Measurements from ENCODE around the gene CYB561D1. TPM values are rescaled to one million over a fixed set of nuclear protein-coding genes. Genes with fewer than 3 reads are reported as not detected.

CYB561D1 gene
- total RNA-seq, 1 donor from 2014 or later: 7.8 TPM

DNA sequence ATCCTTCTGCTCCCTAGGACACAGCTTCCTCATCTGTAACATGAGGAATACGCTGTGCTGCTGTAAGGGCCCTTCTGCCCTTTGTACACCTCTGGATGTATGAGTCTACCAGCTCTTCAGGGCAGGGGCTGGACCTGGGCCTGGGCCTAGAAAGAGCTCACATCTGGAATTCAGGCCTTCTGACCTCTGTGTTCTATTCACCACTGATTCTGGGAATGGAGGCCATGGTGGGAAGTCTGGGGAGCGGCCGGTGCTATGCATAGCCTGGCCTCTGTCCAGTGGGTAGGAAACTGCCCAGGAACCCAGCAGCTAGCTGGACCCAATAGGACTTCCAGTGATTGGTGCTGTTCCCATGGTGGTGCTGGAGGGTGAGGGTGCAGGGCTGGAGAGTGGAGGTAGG is 34.8 kb downstream of the CYB561D1 start:
- TF ChIP-seq, protein P1, sequence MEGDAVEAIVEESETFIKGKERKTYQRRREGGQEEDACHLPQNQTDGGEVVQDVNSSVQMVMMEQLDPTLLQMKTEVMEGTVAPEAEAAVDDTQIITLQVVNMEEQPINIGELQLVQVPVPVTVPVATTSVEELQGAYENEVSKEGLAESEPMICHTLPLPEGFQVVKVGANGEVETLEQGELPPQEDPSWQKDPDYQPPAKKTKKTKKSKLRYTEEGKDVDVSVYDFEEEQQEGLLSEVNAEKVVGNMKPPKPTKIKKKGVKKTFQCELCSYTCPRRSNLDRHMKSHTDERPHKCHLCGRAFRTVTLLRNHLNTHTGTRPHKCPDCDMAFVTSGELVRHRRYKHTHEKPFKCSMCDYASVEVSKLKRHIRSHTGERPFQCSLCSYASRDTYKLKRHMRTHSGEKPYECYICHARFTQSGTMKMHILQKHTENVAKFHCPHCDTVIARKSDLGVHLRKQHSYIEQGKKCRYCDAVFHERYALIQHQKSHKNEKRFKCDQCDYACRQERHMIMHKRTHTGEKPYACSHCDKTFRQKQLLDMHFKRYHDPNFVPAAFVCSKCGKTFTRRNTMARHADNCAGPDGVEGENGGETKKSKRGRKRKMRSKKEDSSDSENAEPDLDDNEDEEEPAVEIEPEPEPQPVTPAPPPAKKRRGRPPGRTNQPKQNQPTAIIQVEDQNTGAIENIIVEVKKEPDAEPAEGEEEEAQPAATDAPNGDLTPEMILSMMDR (conservative IDR thresholded peaks at IDR 0.05): no peak
- H3K4me1 Mint-ChIP-seq: peaks cover 28% of the 10 kb centered on the region
- no peaks in the 10 kb centered on the region for H3K36me3 Mint-ChIP-seq (ENCODE audit: low read depth)
- H3K4me3 Mint-ChIP-seq: no peak overlapping the region
- no peak overlapping the region for H3K27ac Mint-ChIP-seq (ENCODE audit: unreplicated experiment)
- no peaks in the 10 kb centered on the region for H3K9me3 Mint-ChIP-seq
- DNase-seq (ENCODE audit: low read depth, low spot score): no peak
- H3K27me3 Mint-ChIP-seq (ENCODE audit: low read depth): peaks cover 10% of the 10 kb centered on the region

DNA sequence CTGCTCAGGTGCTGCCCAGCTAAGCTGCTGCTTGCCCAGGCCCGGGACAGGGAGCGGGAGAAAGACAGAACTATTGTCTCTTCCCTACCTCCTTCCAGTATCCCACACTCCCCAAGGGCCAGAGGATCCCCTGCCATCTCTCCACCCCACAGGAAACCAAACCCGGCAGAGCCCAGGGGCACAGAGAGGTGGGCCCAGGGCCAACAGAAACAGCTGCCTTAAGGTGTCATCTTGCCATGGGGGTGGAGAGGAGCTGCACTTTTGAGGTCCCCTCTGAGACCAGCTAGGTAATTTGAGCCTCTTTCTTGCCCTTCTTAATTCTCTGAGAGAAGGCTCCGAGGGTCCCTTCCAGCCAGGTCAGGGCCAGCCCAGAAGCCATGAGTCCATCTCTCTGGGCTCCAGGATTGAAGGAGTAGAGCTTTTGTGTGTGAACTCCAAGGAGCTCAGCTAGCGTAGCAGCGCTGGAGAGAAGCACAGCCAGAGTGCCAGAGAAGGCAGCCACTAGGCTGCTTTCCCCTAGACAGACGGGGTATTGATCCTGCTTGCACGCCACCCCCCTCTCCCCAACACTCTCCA is 36.1 kb downstream of the CYB561D1 start:
- peak overlapping the region; percentile 43 for H3K27ac Mint-ChIP-seq (ENCODE audit: unreplicated experiment)
- H3K36me3 Mint-ChIP-seq (ENCODE audit: low read depth): no peaks in the 10 kb centered on the region
- peaks cover 28% of the 10 kb centered on the region for H3K4me1 Mint-ChIP-seq
- peaks cover 10% of the 10 kb centered on the region for H3K27me3 Mint-ChIP-seq (ENCODE audit: low read depth)
- H3K4me3 Mint-ChIP-seq: no peak overlapping the region
- H3K9me3 Mint-ChIP-seq: no peaks in the 10 kb centered on the region
- TF ChIP-seq, protein P1 (conservative IDR thresholded peaks at IDR 0.05): no peak
- DNase-seq (ENCODE audit: low read depth, low spot score): no peak

DNA sequence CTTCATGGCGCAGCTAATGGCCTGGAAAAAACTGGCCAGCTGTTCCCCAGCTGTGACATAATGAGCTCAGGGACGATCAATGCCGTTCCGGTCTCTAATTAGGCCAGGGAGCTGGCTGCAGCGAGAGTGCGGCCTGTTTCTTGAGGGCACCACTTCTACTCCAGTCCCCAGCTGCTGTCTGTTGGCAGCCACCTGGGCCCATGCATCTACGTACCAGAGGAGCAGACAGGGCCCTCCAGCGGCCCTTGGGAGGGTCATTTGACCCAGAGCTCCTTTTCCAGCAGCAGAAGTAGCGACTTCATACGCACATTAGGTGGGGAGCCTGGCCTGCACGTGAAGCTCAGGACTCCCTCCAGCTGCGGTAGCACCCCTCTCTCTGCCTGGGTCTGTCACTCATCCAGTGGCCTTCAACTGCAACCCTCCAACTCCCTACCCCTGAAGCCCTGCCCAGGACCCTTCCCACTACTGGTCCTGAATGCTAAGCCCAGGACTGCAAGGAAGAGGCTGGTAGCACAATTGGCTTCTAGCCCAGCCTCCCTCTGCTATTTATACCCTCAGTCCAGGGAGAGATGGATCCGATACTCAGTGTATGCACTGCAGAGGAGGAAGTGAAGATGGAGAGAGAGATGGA is 36.7 kb downstream of the CYB561D1 start:
- no peak overlapping the region for H3K4me3 Mint-ChIP-seq
- no peak overlapping the region for H3K27ac Mint-ChIP-seq (ENCODE audit: unreplicated experiment)
- H3K4me1 Mint-ChIP-seq: peaks cover 28% of the 10 kb centered on the region
- no peaks in the 10 kb centered on the region for H3K36me3 Mint-ChIP-seq (ENCODE audit: low read depth)
- H3K27me3 Mint-ChIP-seq (ENCODE audit: low read depth): peaks cover 10% of the 10 kb centered on the region
- no peaks in the 10 kb centered on the region for H3K9me3 Mint-ChIP-seq
- no peak for DNase-seq (ENCODE audit: low read depth, low spot score)
- TF ChIP-seq, protein P1 (conservative IDR thresholded peaks at IDR 0.05): no peak

DNA sequence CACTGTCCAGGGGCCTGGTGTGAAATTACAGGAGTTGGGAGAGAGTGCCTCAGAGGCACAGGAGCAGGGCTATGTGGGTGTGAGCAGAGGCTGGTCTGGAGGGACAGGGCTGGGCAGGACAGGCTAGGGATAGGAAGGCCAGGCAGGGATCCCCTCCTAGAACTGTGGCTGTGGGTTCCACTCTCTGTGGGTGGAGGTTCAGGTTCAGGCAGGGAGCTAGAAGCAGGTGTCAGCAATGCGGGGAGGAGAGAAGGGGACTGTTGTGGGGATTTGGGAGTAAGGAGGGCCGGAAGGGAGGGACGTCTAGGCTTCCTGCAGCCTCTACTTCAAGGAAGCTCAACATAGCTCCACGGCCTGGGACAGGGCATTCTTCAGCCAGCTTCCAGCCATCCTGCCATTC is 37.5 kb downstream of the CYB561D1 start:
- TF ChIP-seq, protein P1 (conservative IDR thresholded peaks at IDR 0.05): no peak
- DNase-seq (ENCODE audit: low read depth, low spot score): no peak
- Mint-ChIP-seq H3K9me3 (no peaks in the 10 kb centered on the region), H3K4me1 (peaks cover 28% of the 10 kb centered on the region), H3K27me3 (ENCODE audit: low read depth) (peaks cover 3% of the 10 kb centered on the region), H3K27ac (ENCODE audit: unreplicated experiment) (peak overlapping the region; percentile 21), H3K36me3 (ENCODE audit: low read depth) (no peaks in the 10 kb centered on the region), H3K4me3 (no peak overlapping the region)

DNA sequence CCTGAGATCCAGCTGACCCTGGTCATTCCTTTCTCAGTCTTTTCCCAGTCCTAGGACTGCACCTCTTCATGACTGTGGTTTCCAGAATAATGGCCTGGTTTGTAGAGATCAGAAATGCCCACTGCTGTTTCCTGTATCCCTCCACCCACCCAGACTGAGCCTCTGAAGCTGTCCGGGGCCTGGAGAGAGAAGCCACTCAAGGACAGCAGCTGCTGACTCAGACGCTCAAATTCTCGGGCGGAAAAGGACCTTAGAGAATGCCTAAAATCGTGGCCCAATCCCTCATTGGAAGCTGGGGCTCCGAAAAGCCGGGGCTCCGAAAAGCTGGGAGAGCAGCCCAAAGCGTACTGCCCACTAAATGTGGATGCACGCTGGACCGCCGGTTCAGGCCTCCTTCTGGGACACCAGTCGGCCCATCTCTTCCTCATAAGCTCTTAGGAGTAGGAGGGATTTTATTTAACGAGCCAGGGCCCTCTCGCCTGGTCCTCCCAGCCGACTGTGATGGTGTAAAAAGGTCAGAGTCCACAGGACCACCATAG is 38.0 kb downstream of the CYB561D1 start:
- no peaks in the 10 kb centered on the region for H3K36me3 Mint-ChIP-seq (ENCODE audit: low read depth)
- no peak overlapping the region for H3K4me3 Mint-ChIP-seq
- H3K27ac Mint-ChIP-seq (ENCODE audit: unreplicated experiment): peak overlapping the region; percentile 93
- TF ChIP-seq, protein P1 (conservative IDR thresholded peaks at IDR 0.05): no peak
- H3K27me3 Mint-ChIP-seq (ENCODE audit: low read depth): peaks cover 2% of the 10 kb centered on the region
- DNase-seq (ENCODE audit: low read depth, low spot score): no peak
- no peaks in the 10 kb centered on the region for H3K9me3 Mint-ChIP-seq
- H3K4me1 Mint-ChIP-seq: peaks cover 28% of the 10 kb centered on the region

All from neural crest cell (in vitro differentiated cells).